SK-N-MC (cell line): Measurements from ENCODE around the gene NSD1.

ENCODE experiments used
- EZH2 ChIP-seq: fragments of 200-600 bp; sonication (generic); IDR thresholded peaks from one replicate; pipeline ENCODE4 v1.6.1; 2017; ENCODE audit warnings: antibody characterized with exemption
- POLR2AphosphoS5 ChIP-seq: IDR thresholded peaks from 2 replicates; pipeline ENCODE4 v1.6.1; 2012; ENCODE audit warnings: mild to moderate bottlenecking, low read depth, low read length, borderline replicate concordance

DNA sequence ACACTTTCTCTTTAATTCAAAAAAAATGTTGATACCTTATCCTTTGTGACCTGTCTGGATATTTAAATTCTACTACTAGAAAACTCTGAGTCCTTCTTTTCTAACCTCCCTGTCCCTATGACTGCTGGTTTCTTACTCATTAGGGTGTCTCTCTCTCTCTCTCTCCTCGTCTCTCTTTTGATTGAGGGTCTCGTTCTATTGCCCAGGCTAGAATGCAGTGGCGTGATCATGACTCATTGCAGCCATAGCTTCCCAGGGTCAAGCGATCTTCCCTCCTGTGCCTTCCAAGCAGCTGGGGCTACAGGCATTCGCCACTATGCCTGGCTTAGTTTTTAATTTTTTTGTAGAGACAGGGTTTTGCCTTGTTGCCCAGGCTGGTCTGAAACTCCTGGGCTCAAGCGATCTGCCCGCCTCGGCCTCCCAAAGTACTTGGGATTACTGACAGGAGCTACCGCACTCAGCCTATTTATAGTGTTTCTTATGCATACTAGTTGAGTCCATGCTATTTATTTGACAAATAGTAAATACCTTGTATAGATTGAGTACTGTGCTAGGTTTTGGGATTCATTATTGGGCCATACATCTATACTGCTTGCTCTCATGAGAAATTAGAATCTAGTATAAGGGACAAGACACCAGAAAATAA lies 61.9 kb downstream of the NSD1 start:
- TF ChIP-seq EZH2 (no peak), POLR2AphosphoS5 (no peak)
